NOMO-1 (cell line): Measurements from ENCODE around the gene OSGIN1.
A peak's percentile ranks its signal among the peaks of the same experiment; 100 is the strongest.
"Not testable (repeated sequence)": the region's sequence is repeated elsewhere in the genome, so short reads cannot be mapped to it uniquely, and the experiment has no call there.

Experiments used
- DNase-seq, 2 experiments: peaks; one replicate each; lab custom pipeline; 2025; ENCODE audit not compliant: unreplicated experiment in 2 of 2; lab: John Stamatoyannopoulos, UW

Gene OSGIN1

GRCh38 chr16:83940119-83940518, 12.9 kb upstream of the OSGIN1 start:
- DNase-seq: no peak

GRCh38 chr16:83940630-83941378, 12.2 kb upstream of the OSGIN1 start:
- no peak for DNase-seq

GRCh38 chr16:83941546-83941945, 11.5 kb upstream of the OSGIN1 start:
- not testable (repeated sequence) for DNase-seq

GRCh38 chr16:83942074-83942473, 11.0 kb upstream of the OSGIN1 start:
- no peak for DNase-seq

- DNase-seq: no peak
Measured at GRCh38 chr16:83942815-83943515, 10.1 kb upstream of the OSGIN1 start.

GRCh38 chr16:83943516-83944050, 9.5 kb upstream of the OSGIN1 start:
- DNase-seq: no peak

GRCh38 chr16:83945587-83945986, 7.5 kb upstream of the OSGIN1 start:
- no peak for DNase-seq

- no peak for DNase-seq
Measured at GRCh38 chr16:83946154-83946780, 6.8 kb upstream of the OSGIN1 start.

GRCh38 chr16:83946781-83947566, 6.1 kb upstream of the OSGIN1 start:
- DNase-seq: no peak

- DNase-seq: no peak
Measured at GRCh38 chr16:83947642-83948234, 5.3 kb upstream of the OSGIN1 start.

- no peak for DNase-seq
Measured at GRCh38 chr16:83948914-83949723, 3.9 kb upstream of the OSGIN1 start.

- no peak for DNase-seq
Measured at GRCh38 chr16:83949724-83950001, 3.4 kb upstream of the OSGIN1 start.

GRCh38 chr16:83950862-83951399, 2.1 kb upstream of the OSGIN1 start:
- DNase-seq: not testable (repeated sequence)

GRCh38 chr16:83951544-83951943, 1.5 kb upstream of the OSGIN1 start:
- DNase-seq: no peak

GRCh38 chr16:83952587-83952939, 477 bp upstream of the OSGIN1 start:
- no peak for DNase-seq

GRCh38 chr16:83953796-83954576, 946 bp downstream of the OSGIN1 start:
- DNase-seq: peak; percentile 14 to 25

- DNase-seq: no peak
Measured at GRCh38 chr16:83954577-83955016, 1.6 kb downstream of the OSGIN1 start.

GRCh38 chr16:83955218-83956130, 2.4 kb downstream of the OSGIN1 start:
- DNase-seq: no peak
